Fibroblast of skin of back (primary cell): ENCODE measurements around the gene SHANK1.
A peak's percentile ranks its signal among the peaks of the same experiment; 100 is the strongest.

Experiments used
- DNase-seq: peaks from one replicate; pipeline ENCODE4 v3.0.0-alpha.2; 2013

The SHANK1 gene

GRCh38 chr19:50711196-50711595, 8.4 kb downstream of the SHANK1 start:
- DNase-seq: no peak

DNA sequence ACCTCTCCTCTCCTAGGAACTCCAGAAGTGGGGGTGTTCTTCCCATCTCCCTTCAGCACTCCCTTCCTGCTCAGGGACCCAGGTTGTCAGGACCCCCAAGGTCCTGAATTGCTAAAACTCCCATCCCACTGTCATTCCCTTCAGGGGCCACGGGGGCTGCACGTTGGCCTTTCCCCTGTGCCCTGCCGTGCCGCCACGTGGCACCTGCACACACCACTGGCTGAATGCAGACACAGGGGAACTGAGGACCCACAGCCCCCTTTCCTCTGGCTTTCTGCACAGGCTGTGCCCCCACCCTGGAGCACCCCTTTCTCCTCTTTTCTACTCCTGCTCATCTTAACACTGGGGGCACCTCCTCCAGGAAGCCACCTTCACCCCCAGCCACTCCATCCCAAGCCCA, 9.0 kb downstream of the SHANK1 start:
- no peak for DNase-seq

GRCh38 chr19:50710094-50710493, 9.5 kb downstream of the SHANK1 start:
- DNase-seq: no peak

- DNase-seq: no peak
Observed at GRCh38 chr19:50708179-50708879, 11.3 kb downstream of the SHANK1 start.

- DNase-seq: no peak
Observed at GRCh38 chr19:50706387-50706786, 13.2 kb downstream of the SHANK1 start.

GRCh38 chr19:50705422-50706019, 14.1 kb downstream of the SHANK1 start:
- peak; percentile 82 for DNase-seq

DNA sequence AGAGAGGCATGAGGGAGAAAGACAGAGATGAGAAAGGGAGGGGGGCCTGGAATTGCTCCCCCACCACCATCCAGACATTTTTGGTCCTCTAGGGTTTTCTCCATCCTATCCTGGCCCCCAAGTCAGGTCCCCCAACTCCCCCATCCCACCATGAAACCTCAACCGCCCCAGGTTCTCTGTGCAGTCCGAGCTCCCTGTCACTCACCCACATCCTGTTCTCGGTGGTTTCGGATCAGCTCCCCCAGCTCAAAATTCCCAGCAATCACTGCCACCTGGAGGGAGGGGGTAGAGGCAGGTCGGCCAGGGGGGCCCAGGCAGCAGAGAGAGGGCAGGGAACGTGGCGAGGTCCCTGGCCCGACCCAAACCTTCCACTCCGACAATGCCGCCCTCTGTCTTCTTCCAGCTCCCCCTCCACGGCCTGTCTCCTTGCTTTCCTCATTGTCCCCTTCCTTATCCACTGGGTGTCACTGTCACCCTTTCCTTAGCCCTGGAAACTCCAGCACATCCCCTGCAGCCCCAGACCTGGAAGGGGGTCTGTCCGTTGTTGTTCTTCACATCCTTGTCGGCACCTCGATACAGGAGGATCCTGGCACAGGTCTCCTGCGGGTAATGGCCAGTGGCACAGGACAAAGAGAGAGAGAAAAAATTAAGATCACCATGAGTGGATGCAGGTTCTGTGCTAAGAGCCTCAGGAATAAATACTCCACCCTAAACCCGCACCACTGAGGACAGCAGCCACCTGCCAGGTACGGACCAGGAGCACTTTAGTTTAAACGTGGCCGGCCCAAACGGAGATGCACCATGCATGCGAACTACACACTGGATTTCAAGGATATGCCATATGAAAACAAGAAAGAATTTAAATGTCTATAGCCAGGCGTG, 15.4 kb downstream of the SHANK1 start:
- DNase-seq: no peak

GRCh38 chr19:50702871-50703829, 16.5 kb downstream of the SHANK1 start:
- no peak for DNase-seq

GRCh38 chr19:50702158-50702870, 17.3 kb downstream of the SHANK1 start:
- DNase-seq: no peak

GRCh38 chr19:50701367-50701985, 18.1 kb downstream of the SHANK1 start:
- DNase-seq: no peak

GRCh38 chr19:50697414-50698124, 22.0 kb downstream of the SHANK1 start:
- no peak for DNase-seq

GRCh38 chr19:50696094-50696483, 23.5 kb downstream of the SHANK1 start:
- no peak for DNase-seq

DNA sequence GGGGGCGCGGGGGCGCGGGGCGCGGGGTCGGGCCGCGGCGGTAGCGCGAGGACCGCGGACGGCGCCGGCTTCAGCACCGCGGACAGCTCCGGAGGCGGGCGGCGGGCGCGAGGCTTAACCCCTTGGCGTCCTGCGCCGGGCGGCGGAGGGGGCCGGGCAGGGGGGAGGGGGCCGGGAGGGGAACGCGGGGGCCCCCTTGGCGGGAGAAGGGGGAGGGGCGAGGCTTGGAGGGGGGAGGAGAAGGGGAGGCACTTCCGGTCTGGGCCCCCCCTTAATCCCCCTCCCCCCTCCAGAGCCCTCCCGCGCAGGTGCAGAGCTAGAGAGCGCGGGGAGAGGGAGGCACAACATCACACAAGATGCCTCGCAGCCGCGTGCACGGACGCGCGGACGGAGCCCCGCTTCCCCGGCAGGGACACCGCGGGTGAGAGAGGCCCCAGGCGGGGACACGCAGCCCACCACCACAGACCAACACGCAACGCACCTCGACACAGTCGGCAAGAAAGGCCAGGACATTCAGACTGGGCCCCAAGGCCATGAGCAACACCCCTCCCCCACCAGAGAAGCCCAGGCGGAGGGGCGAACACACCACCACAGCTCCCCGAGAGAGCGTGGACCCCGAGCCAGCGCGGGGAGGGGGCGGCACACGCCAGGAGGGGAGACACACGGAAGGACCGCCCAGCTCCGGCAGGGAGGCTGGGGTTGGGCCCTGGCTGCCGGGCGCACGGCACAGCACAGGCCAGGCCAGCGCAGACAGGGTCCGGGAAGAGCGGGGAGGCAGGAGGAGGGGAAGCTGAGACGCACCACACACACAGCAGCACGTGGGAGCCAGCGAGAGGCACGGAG, 24.1 kb downstream of the SHANK1 start:
- DNase-seq: no peak

DNA sequence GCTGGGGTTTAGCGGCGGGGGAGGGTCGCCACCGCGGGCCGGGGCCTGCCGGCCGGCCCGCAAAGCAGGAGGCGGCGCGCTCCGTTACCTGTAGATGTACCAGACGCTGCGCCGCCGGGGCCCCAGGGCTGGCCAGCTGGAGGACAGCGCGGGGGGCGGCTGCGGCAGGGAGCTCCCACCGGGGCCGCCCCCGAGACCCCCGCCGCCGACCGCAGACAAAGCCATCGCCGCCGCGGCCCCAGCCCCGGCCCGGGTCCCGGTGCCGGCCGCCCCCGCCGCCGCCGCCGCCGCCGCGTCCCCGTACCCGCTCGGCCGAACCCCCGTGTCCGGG, 24.8 kb downstream of the SHANK1 start:
- DNase-seq: no peak

- no peak for DNase-seq
Observed at GRCh38 chr19:50693064-50693975, 26.3 kb downstream of the SHANK1 start.

DNA sequence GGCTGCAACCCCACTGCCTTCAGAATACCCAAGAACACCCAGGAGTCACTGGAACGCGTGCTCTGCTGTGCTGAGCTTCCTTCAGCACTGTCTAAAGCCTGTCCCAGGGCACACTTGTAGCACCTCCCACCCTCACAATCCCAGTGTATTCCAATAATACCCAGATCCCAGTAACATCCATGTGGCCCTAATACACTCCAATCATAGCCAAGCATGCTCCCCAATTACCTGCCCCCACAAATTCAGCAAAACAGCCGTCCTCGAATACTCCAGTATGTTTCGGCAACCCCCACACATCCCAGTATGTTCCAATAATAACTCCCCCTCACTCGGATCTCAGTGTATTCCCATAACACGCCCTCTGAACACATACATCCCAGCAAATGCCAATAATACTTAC, 29.2 kb downstream of the SHANK1 start:
- DNase-seq: no peak

GRCh38 chr19:50688766-50689165, 30.8 kb downstream of the SHANK1 start:
- DNase-seq: no peak

- DNase-seq: no peak
Observed at GRCh38 chr19:50686310-50687032, 33.1 kb downstream of the SHANK1 start.
